Activated CD4-positive, CD25-positive, alpha-beta regulatory T cell treated with anti-CD3 and anti-CD28 coated beads, Interleukin-2, amount 50 U/mL, for 16 hours (primary cell): ENCODE data around the gene HK1.

Experiments used
- DNase-seq: peaks from one replicate; pipeline ENCODE4 v3.0.0-alpha.2; 2020; ENCODE audit warnings: low read depth, low spot score

The HK1 gene

GRCh38 chr10:69403066-69403465 is 124.8 kb downstream of the HK1 start:
- no peak for DNase-seq

- DNase-seq, result no peak
These were observed 125.2 kb downstream of the HK1 start for GRCh38 chr10:69403519-69403918.

- no peak for DNase-seq
These were observed 126.5 kb downstream of the HK1 start for GRCh38 chr10:69404786-69405185.

GRCh38 chr10:69405221-69405620 is 126.9 kb downstream of the HK1 start:
- no peak for DNase-seq

GRCh38 chr10:69406302-69406811 is 128.1 kb downstream of the HK1 start:
- no peak for DNase-seq

- no peak for DNase-seq
These were observed 128.7 kb downstream of the HK1 start for GRCh38 chr10:69406816-69407580.

GRCh38 chr10:69407621-69408301 is 129.5 kb downstream of the HK1 start:
- DNase-seq, result no peak

GRCh38 chr10:69408318-69409175 is 130.3 kb downstream of the HK1 start:
- DNase-seq, result peak; percentile 82

- DNase-seq, result no peak
These were observed 130.8 kb downstream of the HK1 start for GRCh38 chr10:69409176-69409495.

GRCh38 chr10:69409968-69410367 is 131.7 kb downstream of the HK1 start:
- DNase-seq, result no peak

- no peak for DNase-seq
These were observed 132.2 kb downstream of the HK1 start for GRCh38 chr10:69410487-69410886.

GRCh38 chr10:69411476-69411875 is 133.2 kb downstream of the HK1 start:
- DNase-seq, result no peak

- DNase-seq, result no peak
These were observed 134.0 kb downstream of the HK1 start for GRCh38 chr10:69412232-69412790.

GRCh38 chr10:69413221-69413865 is 135.0 kb downstream of the HK1 start:
- DNase-seq, result no peak

- DNase-seq, result no peak
These were observed 136.0 kb downstream of the HK1 start for GRCh38 chr10:69414036-69415018.

- DNase-seq, result no peak
These were observed 136.8 kb downstream of the HK1 start for GRCh38 chr10:69415049-69415448.

GRCh38 chr10:69415951-69416350 is 137.7 kb downstream of the HK1 start:
- DNase-seq, result no peak

GRCh38 chr10:69416695-69417094 is 138.4 kb downstream of the HK1 start, which contains the start of gene TACR2:
TACR2 (minus strand) TSS chr10:69416918; CDS start chr10:69416323, 595 bp downstream.
- no peak for DNase-seq

GRCh38 chr10:69417542-69417941 is 139.2 kb downstream of the HK1 start:
- no peak for DNase-seq
